ENCODE results near the gene LAMA3.

LAMA3 gene

GRCh38 chr18:23812546-23813440 is 123.5 kb downstream of the LAMA3 start:
- peak; percentile 80 for TF ChIP-seq CTCF (conservative IDR thresholded peaks at IDR 0.05; ENCODE audit: low read depth, low read length)
- Histone ChIP-seq H3K27ac (no peak overlapping the region), H3K4me1 (ENCODE audit: low read depth, poor library complexity, severe bottlenecking) (no peaks in the 10 kb centered on the region), H3K36me3 (ENCODE audit: insufficient read depth) (no peaks in the 10 kb centered on the region), H3K27me3 (ENCODE audit: insufficient read depth, low read depth) (no peaks in the 10 kb centered on the region), H2AFZ (ENCODE audit: low read depth) (no peak overlapping the region), H4K20me1 (ENCODE audit: insufficient read depth) (no peaks in the 10 kb centered on the region), H3K9ac (no peak overlapping the region), H3K79me2 (ENCODE audit: insufficient read depth, low read depth) (no peaks in the 10 kb centered on the region), H3K4me3 (IDR thresholded peaks at IDR 0.05; ENCODE audit: insufficient read depth, low read depth, low read length) (no peak overlapping the region), H3K4me2 (no peak overlapping the region)

- H2AFZ ChIP-seq (ENCODE audit: low read depth): no peak overlapping the region
- H4K20me1 ChIP-seq (ENCODE audit: insufficient read depth): no peaks in the 10 kb centered on the region
- no peak for TF ChIP-seq CTCF (conservative IDR thresholded peaks at IDR 0.05; ENCODE audit: low read depth, low read length)
- no peak overlapping the region for H3K9ac ChIP-seq
- H3K27ac ChIP-seq: no peak overlapping the region
- no peak overlapping the region for H3K4me3 ChIP-seq (IDR thresholded peaks at IDR 0.05; ENCODE audit: insufficient read depth, low read depth, low read length)
- no peaks in the 10 kb centered on the region for H3K79me2 ChIP-seq (ENCODE audit: insufficient read depth, low read depth)
- no peaks in the 10 kb centered on the region for H3K36me3 ChIP-seq (ENCODE audit: insufficient read depth)
- no peak overlapping the region for H3K4me2 ChIP-seq
- H3K27me3 ChIP-seq (ENCODE audit: insufficient read depth, low read depth): no peaks in the 10 kb centered on the region
- H3K4me1 ChIP-seq (ENCODE audit: low read depth, poor library complexity, severe bottlenecking): no peaks in the 10 kb centered on the region
Observed at GRCh38 chr18:23814991-23815614, 125.8 kb downstream of the LAMA3 start.

GRCh38 chr18:23816021-23816420 is 126.8 kb downstream of the LAMA3 start:
- H3K79me2 ChIP-seq (ENCODE audit: insufficient read depth, low read depth): no peaks in the 10 kb centered on the region
- H2AFZ ChIP-seq (ENCODE audit: low read depth): no peak overlapping the region
- no peak overlapping the region for H3K4me3 ChIP-seq (IDR thresholded peaks at IDR 0.05; ENCODE audit: insufficient read depth, low read depth, low read length)
- no peak for TF ChIP-seq CTCF (conservative IDR thresholded peaks at IDR 0.05; ENCODE audit: low read depth, low read length)
- no peaks in the 10 kb centered on the region for H4K20me1 ChIP-seq (ENCODE audit: insufficient read depth)
- no peaks in the 10 kb centered on the region for H3K36me3 ChIP-seq (ENCODE audit: insufficient read depth)
- no peak overlapping the region for H3K4me2 ChIP-seq
- no peaks in the 10 kb centered on the region for H3K4me1 ChIP-seq (ENCODE audit: low read depth, poor library complexity, severe bottlenecking)
- H3K9ac ChIP-seq: no peak overlapping the region
- no peaks in the 10 kb centered on the region for H3K27me3 ChIP-seq (ENCODE audit: insufficient read depth, low read depth)
- no peak overlapping the region for H3K27ac ChIP-seq

- no peaks in the 10 kb centered on the region for H4K20me1 ChIP-seq (ENCODE audit: insufficient read depth)
- H2AFZ ChIP-seq (ENCODE audit: low read depth): no peak overlapping the region
- H3K4me2 ChIP-seq: no peak overlapping the region
- no peaks in the 10 kb centered on the region for H3K4me1 ChIP-seq (ENCODE audit: low read depth, poor library complexity, severe bottlenecking)
- TF ChIP-seq CTCF (conservative IDR thresholded peaks at IDR 0.05; ENCODE audit: low read depth, low read length): no peak
- H3K4me3 ChIP-seq (IDR thresholded peaks at IDR 0.05; ENCODE audit: insufficient read depth, low read depth, low read length): no peak overlapping the region
- no peak overlapping the region for H3K27ac ChIP-seq
- no peak overlapping the region for H3K9ac ChIP-seq
- no peaks in the 10 kb centered on the region for H3K27me3 ChIP-seq (ENCODE audit: insufficient read depth, low read depth)
- H3K36me3 ChIP-seq (ENCODE audit: insufficient read depth): no peaks in the 10 kb centered on the region
- no peaks in the 10 kb centered on the region for H3K79me2 ChIP-seq (ENCODE audit: insufficient read depth, low read depth)
Observed at GRCh38 chr18:23816740-23817139, 127.5 kb downstream of the LAMA3 start.

Data from KMS-11 (cell line).